NCI-H748 (cell line): ENCODE data around the gene MATN4.

Experiments
- DNase-seq: peaks from one replicate; lab custom pipeline; 2025; ENCODE audit not compliant: unreplicated experiment; lab: John Stamatoyannopoulos, UW

The MATN4 gene

GRCh38 chr20:45293041-45294002 lies 14.8 kb downstream of the MATN4 start:
- peak; percentile 78 for DNase-seq

- DNase-seq: no peak
Measured at GRCh38 chr20:45292343-45292742, 15.8 kb downstream of the MATN4 start.

GRCh38 chr20:45291526-45291925 lies 16.6 kb downstream of the MATN4 start:
- no peak for DNase-seq

- DNase-seq: peak; percentile 66
Measured at GRCh38 chr20:45290677-45291355, 17.3 kb downstream of the MATN4 start.

GRCh38 chr20:45289942-45290676 lies 18.0 kb downstream of the MATN4 start:
- no peak for DNase-seq

GRCh38 chr20:45288860-45289259 lies 19.2 kb downstream of the MATN4 start:
- DNase-seq: no peak

GRCh38 chr20:45288376-45288775 lies 19.7 kb downstream of the MATN4 start:
- no peak for DNase-seq

- no peak for DNase-seq
Measured at GRCh38 chr20:45283551-45284057, 24.5 kb downstream of the MATN4 start.

- no peak for DNase-seq
Measured at GRCh38 chr20:45282700-45283550, 25.2 kb downstream of the MATN4 start.

- no peak for DNase-seq
Measured at GRCh38 chr20:45279992-45280391, 28.1 kb downstream of the MATN4 start.

- DNase-seq: no peak
Measured at GRCh38 chr20:45275338-45275737, 32.8 kb downstream of the MATN4 start.

GRCh38 chr20:45269754-45270270 lies 38.3 kb downstream of the MATN4 start:
- DNase-seq: no peak

- DNase-seq: no peak
Measured at GRCh38 chr20:45269056-45269455, 39.0 kb downstream of the MATN4 start.

- DNase-seq: no peak
Measured at GRCh38 chr20:45268531-45268930, 39.6 kb downstream of the MATN4 start.

GRCh38 chr20:45266977-45267376 lies 41.1 kb downstream of the MATN4 start:
- no peak for DNase-seq

GRCh38 chr20:45263556-45264266 lies 44.4 kb downstream of the MATN4 start:
- DNase-seq: no peak

GRCh38 chr20:45258664-45259063 lies 49.4 kb downstream of the MATN4 start:
- DNase-seq: no peak

GRCh38 chr20:45258259-45258658 lies 49.8 kb downstream of the MATN4 start:
- no peak for DNase-seq

- DNase-seq: no peak
Measured at GRCh38 chr20:45257711-45258110, 50.4 kb downstream of the MATN4 start.
